HepG2 (cell line): Measurements from ENCODE around the gene CEP135. TPM values are rescaled to one million over a fixed set of nuclear protein-coding genes. Genes with fewer than 3 reads are reported as not detected.

Source experiments
- ATAC-seq: fragments of 200-7000 bp; cut with Tn5 transposase; 3 replicates; pipeline ENCODE4 v1.9.1; 2020; ENCODE audit warnings: mild to moderate bottlenecking, moderate library complexity
- BruUV-seq: library from RNA; stranded (reverse); fragments of 400-500 nt; replicated peaks from 2 replicates; lab custom pipeline; 2021; lab: Mats Ljungman, UMichigan
- CTCF ChIA-PET: fragments of 300-600 bp; formaldehyde crosslinking; extraction: SDS; loops from one replicate; lab custom pipeline; 2021; ENCODE audit warnings: low total read pairs, inconsistent platforms, low intra/inter-chr PET ratio; lab: Yijun Ruan, JAX
- POLR2A ChIA-PET: fragments of 350-600 bp; sonication (Branson Sonifier 250); formaldehyde crosslinking; loops from one replicate; lab custom pipeline; 2020; ENCODE audit warnings: antibody characterized with exemption, inconsistent platforms; lab: Yijun Ruan, JAX
- DNase-seq: peaks from one replicate; pipeline ENCODE4 v3.0.0-alpha.2; 2015; ENCODE audit warnings: low spot score
- FAIRE-seq: peaks from 3 replicates; lab custom pipeline; 2011; peaks lifted over from hg19 to GRCh38; lab: Jason Lieb, UNC
- H2AFZ ChIP-seq: one replicate; pipeline ENCODE4 v1.6.1; 2011; ENCODE audit warnings: low read length, inconsistent platforms
- H3K27ac ChIP-seq: fragments of 300-600 bp; 3 replicates; pipeline ENCODE4 v1.8.0; 2011; ENCODE audit warnings: mixed run types, mild to moderate bottlenecking, mixed read lengths, low read length, inconsistent platforms; ENCODE audit not compliant: insufficient read depth; ENCODE audit errors: extremely low read length
- H3K27me3 ChIP-seq, 2 experiments: fragments of 200-600 bp in 1 of 2; 2 replicates in 1 of 2; 3 replicates in 1 of 2; pipeline versions ENCODE4 v1.6.0 to v1.8.0; 2011; ENCODE audit warnings: low read length in 2 of 2, mild to moderate bottlenecking in 2 of 2, moderate library complexity in 2 of 2, inconsistent platforms in 1 of 2; ENCODE audit not compliant: insufficient read depth in 2 of 2, control insufficient read depth in 1 of 2
- H3K36me3 ChIP-seq, 2 experiments: fragments of 200-600 bp in 1 of 2; replicated peaks in 1 of 2; 2 replicates in 1 of 2; 3 replicates in 1 of 2; pipeline versions ENCODE4 v1.5.1 to v1.8.0; 2011; ENCODE audit warnings: low read length in 2 of 2, inconsistent platforms in 1 of 2; ENCODE audit not compliant: insufficient read depth in 2 of 2, control insufficient read depth in 1 of 2
- H3K4me1 ChIP-seq: 2 replicates; pipeline ENCODE4 v1.5.1; 2012; ENCODE audit warnings: low read length, inconsistent platforms; ENCODE audit not compliant: insufficient read depth
- H3K4me2 ChIP-seq: 2 replicates; pipeline ENCODE4 v1.6.0; 2011; ENCODE audit warnings: low read depth, low read length, inconsistent platforms
- H3K4me3 ChIP-seq, 3 experiments: fragments of 200-600 bp in 1 of 3; sonication (generic), shearing (Covaris generic) in 1 of 3; replicated peaks in 1 of 3; 2 replicates each; pipeline ENCODE4 v1.5.1; 2011 to 2016; ENCODE audit warnings: low read length in 3 of 3, inconsistent platforms in 2 of 3, low read depth in 2 of 3, mild to moderate bottlenecking in 2 of 3, control low read depth in 1 of 3, mixed read lengths in 1 of 3; ENCODE audit not compliant: insufficient read depth in 1 of 3
- H3K79me2 ChIP-seq: one replicate; pipeline ENCODE4 v1.6.1; 2011; ENCODE audit warnings: low read length, inconsistent platforms; ENCODE audit not compliant: insufficient read depth
- H3K9ac ChIP-seq: 2 replicates; pipeline ENCODE4 v1.6.0; 2011; ENCODE audit warnings: mild to moderate bottlenecking, low read depth, low read length, inconsistent platforms; ENCODE audit not compliant: insufficient read depth
- H3K9me3 ChIP-seq: 2 replicates; pipeline ENCODE4 v1.5.1; 2012; ENCODE audit warnings: mild to moderate bottlenecking, low read length
- H4K20me1 ChIP-seq: 2 replicates; pipeline ENCODE4 v1.6.0; 2011; ENCODE audit warnings: inconsistent platforms, mild to moderate bottlenecking, low read length, moderate library complexity; ENCODE audit not compliant: insufficient read depth
- CREB1 ChIP-seq, 2 experiments: fragments of 450-650 bp in 1 of 2; IDR thresholded peaks; 2 replicates each; pipeline ENCODE4 v1.6.1; 2016 to 2017; ENCODE audit warnings: control low read depth in 1 of 2, mild to moderate bottlenecking in 1 of 2, missing compliant biosample characterization in 1 of 2, missing genetic modification characterization in 1 of 2
- EP300 ChIP-seq, 3 experiments: sonication (generic) in 1 of 3; formaldehyde crosslinking in 1 of 3; IDR thresholded peaks; 2 replicates each; pipeline versions ENCODE4 v1.5.1 to v1.6.1; 2011 to 2020; ENCODE audit warnings: low read depth in 2 of 3, low read length in 2 of 3, borderline replicate concordance in 1 of 3, improper control_type of control experiment in 1 of 3, mild to moderate bottlenecking in 1 of 3, missing genetic modification reagents in 1 of 3, moderate library complexity in 1 of 3
- IKZF5 ChIP-seq: IDR thresholded peaks from 2 replicates; pipeline ENCODE4 v1.6.1; 2018; ENCODE audit warnings: missing genetic modification reagents, mild to moderate bottlenecking, missing compliant biosample characterization
- IRX3 ChIP-seq: sonication (generic); formaldehyde crosslinking; IDR thresholded peaks from 2 replicates; pipeline ENCODE4 v1.8.1; 2023; ENCODE audit warnings: mild to moderate bottlenecking, low read depth, missing genetic modification reagents, borderline replicate concordance
- MED13 ChIP-seq: sonication (generic); formaldehyde crosslinking; IDR thresholded peaks from 2 replicates; pipeline ENCODE4 v1.5.0; 2020; ENCODE audit warnings: missing genetic modification reagents
- PAWR ChIP-seq: sonication (generic); formaldehyde crosslinking; IDR thresholded peaks from 2 replicates; pipeline ENCODE4 v1.4.0; 2020; ENCODE audit warnings: missing genetic modification reagents, mild to moderate bottlenecking, borderline replicate concordance
- TFE3 ChIP-seq: IDR thresholded peaks from 2 replicates; pipeline ENCODE4 v1.6.1; 2016
- ZFP1 ChIP-seq: IDR thresholded peaks from 2 replicates; pipeline ENCODE4 v1.6.1; 2016
- ZNF20 ChIP-seq: sonication (generic); formaldehyde crosslinking; IDR thresholded peaks from 2 replicates; pipeline ENCODE4 v1.4.0; 2020; ENCODE audit warnings: mild to moderate bottlenecking, moderate library complexity, missing genetic modification reagents
- ZNF572 ChIP-seq: sonication (generic); formaldehyde crosslinking; IDR thresholded peaks from 2 replicates; pipeline ENCODE4 v1.5.1; 2020; ENCODE audit warnings: mild to moderate bottlenecking, missing genetic modification reagents
- ZNF605 ChIP-seq: sonication (generic); formaldehyde crosslinking; IDR thresholded peaks from 2 replicates; pipeline ENCODE4 v1.8.0; 2022; ENCODE audit warnings: mild to moderate bottlenecking, missing genetic modification reagents
- ZNF784 ChIP-seq: sonication (generic); formaldehyde crosslinking; IDR thresholded peaks from 2 replicates; pipeline ENCODE4 v1.5.1; 2020; ENCODE audit warnings: missing genetic modification reagents, mild to moderate bottlenecking, borderline replicate concordance
- in situ Hi-C: cut with HindIII; loops from 2 replicates; pipeline ENCODE4 v1.10.0; 2017; ENCODE audit warnings: low pct_unique_long_range_greater_than_20kb; ENCODE audit not compliant: extremely low pct_ligation_motif_present
- intact Hi-C: fragments of 100-400 bp; cut with micrococcal nuclease; formaldehyde crosslinking; loops from one replicate; pipeline ENCODE4 v1.10.0; 2022; ENCODE audit not compliant: unreplicated experiment
- polyA plus RNA-seq, 8 experiments: library from polyadenylated mRNA; depleted of rRNA in 3 of 8; stranded (reverse) in 7 of 8; unstranded in 1 of 8; fragments of >200 nt; fragmentation: Illumina TruSeq in 4 of 8; extraction: Trizol in 4 of 8; gene quantifications; 2 replicates each; pipeline versions ENCODE4 v1.2.1 to v1.2.3, GENCODE V29; 2011 to 2016; ENCODE audit warnings: low read depth in 4 of 8, missing spikeins in 1 of 8, mixed read lengths in 1 of 8; ENCODE audit not compliant: insufficient read depth in 1 of 8
- total RNA-seq, 5 experiments: library from RNA; depleted of rRNA; stranded (reverse); fragments of >200 nt; fragmentation: Illumina TruSeq; extraction: Trizol; gene quantifications; 2 replicates each; pipeline ENCODE4 v1.2.3, GENCODE V29; 2016; ENCODE audit warnings: low read depth in 1 of 5

Gene CEP135
- total and polyA plus RNA-seq, 2 of the 13 experiments (the other 11 are each of a cell fraction or from before 2014, with no cell fraction given), result 1.7 to 8.8 TPM

- no TSS peak for BruUV-seq
- Histone ChIP-seq H3K4me2 (no peak overlapping the region), H3K4me1 (peaks cover 30% of the 10 kb centered on the region), H3K9me3 (no peaks in the 10 kb centered on the region), H2AFZ (no peak overlapping the region), H3K9ac (no peak overlapping the region), H3K27ac (no peak overlapping the region), H4K20me1 (no peaks in the 10 kb centered on the region), H3K27me3 (no peaks in the 10 kb centered on the region), H3K4me3 (no peak overlapping the region), H3K36me3 (peaks cover 0 to 7% of the 10 kb centered on the region in 2 experiments; a peak in 1 of 5 replicates), H3K79me2 (no peaks in the 10 kb centered on the region)
- intact Hi-C loops (no loop called here), in situ Hi-C loops (no loop called here)
- no peak for ATAC-seq
- no peak for FAIRE-seq
- TF ChIP-seq ZNF605 (CRISPR knock-in tag) (no peak), ZFP1 (CRISPR knock-in tag) (no peak), TFE3 (CRISPR knock-in tag) (no peak)
- ChIA-PET POLR2A (no interaction called here), CTCF (no interaction called here)
- DNase-seq, result no peak
Measured at GRCh38 chr4:56008206-56008605, 59.5 kb downstream of the CEP135 start.

GRCh38 chr4:56026596-56026995 is 77.9 kb downstream of the CEP135 start:
- DNase-seq, result no peak
- no peaks in the 10 kb centered on the region for H4K20me1 ChIP-seq
- H3K36me3 ChIP-seq, result peaks cover 3 to 18% of the 10 kb centered on the region in 2 experiments; a peak in 2 of 5 replicates
- intact Hi-C loops, result loop anchor here (2.0 kb wide), 1 partner anchor 22 kb away; no protein-coding TSS in a partner anchor
- H3K79me2 ChIP-seq, result no peaks in the 10 kb centered on the region
- no peak overlapping the region for H2AFZ ChIP-seq
- H3K27me3 ChIP-seq, result no peaks in the 10 kb centered on the region
- no peak for ATAC-seq
- H3K9ac ChIP-seq, result no peak overlapping the region
- no peak overlapping the region for H3K4me2 ChIP-seq
- no peak overlapping the region for H3K4me3 ChIP-seq
- POLR2A ChIA-PET, result no interaction called here
- BruUV-seq, result no TSS peak
- H3K9me3 ChIP-seq, result no peaks in the 10 kb centered on the region
- H3K27ac ChIP-seq, result no peak overlapping the region
- H3K4me1 ChIP-seq, result no peaks in the 10 kb centered on the region
- CTCF ChIA-PET, result no interaction called here
- no peak for FAIRE-seq
- in situ Hi-C loops, result no loop called here
- TF ChIP-seq PAWR (CRISPR knock-in tag) (no peak), MED13 (CRISPR knock-in tag) (no peak), IKZF5 (CRISPR knock-in tag) (no peak), EP300 (IDR thresholded peaks at IDR 0.05; ENCODE audit: low read depth in 2 of 2, low read length in 2 of 2) (no peak), EP300 (CRISPR knock-in tag; IDR thresholded peaks at IDR 0.05; ENCODE audit: borderline replicate concordance) (no peak), ZNF572 (no peak), ZNF784 (CRISPR knock-in tag) (no peak), IRX3 (CRISPR knock-in tag) (no peak), ZNF20 (no peak), CREB1 (IDR thresholded peaks at IDR 0.05) (no peak), CREB1 (CRISPR knock-in tag; IDR thresholded peaks at IDR 0.05) (no peak)
